Choroid plexus epithelial cell (primary cell): ENCODE measurements around the gene SLC2A4RG.
A peak's percentile ranks its signal among the peaks of the same experiment; 100 is the strongest.

Experiments
- DNase-seq: peaks from one replicate; pipeline ENCODE4 v3.0.0-alpha.2; 2010; ENCODE audit warnings: low read depth
- H3K4me3 ChIP-seq: 2 replicates; pipeline ENCODE4 v1.5.1; 2011; ENCODE audit warnings: low read depth, mild to moderate bottlenecking, control low read depth, low read length, moderate library complexity
- CTCF ChIP-seq: conservative IDR thresholded peaks from 2 replicates; pipeline ENCODE4 v1.5.1; 2011; ENCODE audit warnings: low read depth, mild to moderate bottlenecking, control low read depth, inconsistent platforms, low read length, moderate library complexity

The SLC2A4RG gene

GRCh38 chr20:63741354-63741675, 1.7 kb downstream of the SLC2A4RG start:
- TF ChIP-seq CTCF, result no peak
- H3K4me3 ChIP-seq, result peak overlapping the region; percentile 69
- DNase-seq, result no peak

DNA sequence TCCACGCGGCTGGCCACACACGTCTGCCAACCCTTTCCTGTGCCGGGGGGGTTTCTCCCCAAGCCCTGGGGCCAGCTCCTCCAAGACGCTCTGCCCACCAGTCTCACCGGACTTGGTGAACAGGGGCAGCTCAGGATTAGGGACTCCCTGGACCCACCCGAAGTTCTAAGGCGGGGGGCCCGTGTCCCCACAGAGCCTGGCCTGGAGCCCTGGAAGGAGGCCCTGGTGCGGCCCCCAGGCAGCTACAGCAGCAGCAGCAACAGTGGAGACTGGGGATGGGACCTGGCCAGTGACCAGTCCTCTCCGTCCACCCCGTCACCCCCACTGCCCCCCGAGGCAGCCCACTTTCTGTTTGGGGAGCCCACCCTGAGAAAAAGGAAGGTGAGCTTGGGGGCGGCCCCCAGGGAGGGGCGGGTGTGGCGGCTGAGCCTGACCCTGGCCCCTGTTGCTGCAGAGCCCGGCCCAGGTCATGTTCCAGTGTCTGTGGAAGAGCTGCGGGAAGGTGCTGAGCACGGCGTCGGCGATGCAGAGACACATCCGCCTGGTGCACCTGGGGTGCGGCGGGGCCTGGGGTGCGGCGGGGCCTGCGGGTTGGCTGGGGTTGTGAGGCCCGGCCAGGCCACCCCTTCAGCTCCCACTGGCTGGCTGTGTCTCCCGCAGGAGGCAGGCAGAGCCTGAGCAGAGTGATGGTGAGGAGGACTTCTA, 2.3 kb downstream of the SLC2A4RG start:
- DNase-seq, result no peak
- H3K4me3 ChIP-seq, result peak overlapping the region; percentile 69
- no peak for TF ChIP-seq CTCF

GRCh38 chr20:63742381-63743024, 2.9 kb downstream of the SLC2A4RG start:
- no peak for TF ChIP-seq CTCF
- no peak overlapping the region for H3K4me3 ChIP-seq
- no peak for DNase-seq

GRCh38 chr20:63743210-63743970, 3.8 kb downstream of the SLC2A4RG start:
- H3K4me3 ChIP-seq, result no peak overlapping the region
- no peak for TF ChIP-seq CTCF
- DNase-seq, result no peak

DNA sequence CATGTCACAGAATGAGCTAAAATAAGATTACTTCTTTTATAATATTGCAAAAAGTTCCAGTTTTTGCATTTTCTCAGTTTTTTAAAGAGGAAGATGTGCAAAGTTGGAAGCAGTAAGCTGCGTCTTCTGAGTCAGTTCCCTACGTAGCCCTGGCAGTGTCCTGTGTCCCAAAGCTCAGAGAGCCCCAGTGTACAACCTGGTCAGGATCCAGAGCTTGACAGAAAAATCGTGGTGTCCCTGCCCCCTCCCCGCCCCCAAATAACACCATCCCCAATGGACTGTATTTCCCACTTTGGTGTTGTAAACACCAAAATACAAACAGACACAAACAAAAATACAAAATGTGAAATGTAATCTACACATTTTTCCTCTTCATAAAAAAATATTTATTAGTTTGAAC, 4.6 kb downstream of the SLC2A4RG start:
- no peak overlapping the region for H3K4me3 ChIP-seq
- no peak for DNase-seq
- no peak for TF ChIP-seq CTCF

DNA sequence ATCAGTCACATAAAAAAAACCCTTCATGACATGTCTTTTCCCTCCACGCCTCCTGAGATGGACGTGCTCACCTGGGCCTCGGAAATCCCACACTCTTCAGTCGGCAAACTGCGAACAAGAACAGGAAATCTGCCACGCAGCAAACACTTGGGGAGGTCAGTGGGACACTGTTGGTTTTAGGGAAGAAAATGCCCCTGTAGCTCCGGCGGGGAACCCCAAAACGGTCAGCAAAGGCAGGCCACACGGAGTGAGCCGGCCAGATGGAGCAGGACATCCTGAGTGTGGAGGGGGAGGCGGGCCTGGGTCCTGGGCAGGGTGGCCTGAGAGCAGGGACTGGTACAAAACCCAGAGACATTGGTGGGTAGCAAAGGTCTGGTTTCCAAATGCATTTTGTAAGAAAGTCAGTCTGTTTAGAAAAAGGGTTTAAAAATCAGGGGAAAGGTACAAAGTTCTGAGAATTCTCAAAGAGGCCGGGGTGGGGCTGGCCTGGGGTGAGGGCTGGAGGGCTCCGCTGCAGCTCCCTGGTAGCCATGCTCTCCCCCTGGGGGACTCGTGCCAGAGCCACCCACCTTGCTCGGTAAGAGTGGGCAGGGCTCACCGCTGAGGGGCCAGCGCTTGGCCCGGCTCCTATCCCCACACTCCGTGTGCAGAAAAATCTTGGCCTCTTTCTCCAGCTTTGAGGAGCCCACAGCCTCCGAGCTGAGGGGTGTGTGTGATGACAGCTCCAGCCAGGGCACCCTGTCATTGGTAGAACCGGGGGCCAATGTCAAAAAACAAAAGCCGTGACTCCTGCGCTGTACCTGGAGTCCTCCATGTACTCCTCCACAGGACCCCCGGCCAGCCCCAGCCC, 5.2 kb downstream of the SLC2A4RG start:
- no peak overlapping the region for H3K4me3 ChIP-seq
- no peak for TF ChIP-seq CTCF
- no peak for DNase-seq
